Posterior cingulate gyrus (tissue), 11 donors: Measurements from ENCODE around the gene PTPRN2.
"Not testable (repeated sequence)": the region's sequence is repeated elsewhere in the genome, so short reads cannot be mapped to it uniquely, and the experiment has no call there.

Source experiments
- DNase-seq, 10 donors: peaks; one replicate each; pipeline versions ENCODE4 v3.0.0 to v3.0.0-alpha.2; 2020 to 2021; ENCODE audit warnings: mixed read lengths in 3 of 10
- intact Hi-C: fragments of 100-400 bp; cut with DNase I; formaldehyde crosslinking; loops from one replicate; pipeline ENCODE4 v1.15.1; 2023

PTPRN2 gene

GRCh38 chr7:157516911-157517781 lies 1070.5 kb downstream of the PTPRN2 start:
- intact Hi-C loops: no loop called here
- DNase-seq: peak in 2 of 10 donors; percentile 62 to 84

- peak in 2 of 10 donors; percentile 34 to 65 for DNase-seq
These were observed 1071.3 kb downstream of the PTPRN2 start for GRCh38 chr7:157516311-157516710.

GRCh38 chr7:157515342-157516041 lies 1072.1 kb downstream of the PTPRN2 start:
- DNase-seq: peak in 2 of 10 donors; percentile 71 to 79
- intact Hi-C loops: no loop called here

More at GRCh38 chr7:157516311-157516710, 1071.3 kb downstream of the PTPRN2 start:
- intact Hi-C loops: no loop called here

DNA sequence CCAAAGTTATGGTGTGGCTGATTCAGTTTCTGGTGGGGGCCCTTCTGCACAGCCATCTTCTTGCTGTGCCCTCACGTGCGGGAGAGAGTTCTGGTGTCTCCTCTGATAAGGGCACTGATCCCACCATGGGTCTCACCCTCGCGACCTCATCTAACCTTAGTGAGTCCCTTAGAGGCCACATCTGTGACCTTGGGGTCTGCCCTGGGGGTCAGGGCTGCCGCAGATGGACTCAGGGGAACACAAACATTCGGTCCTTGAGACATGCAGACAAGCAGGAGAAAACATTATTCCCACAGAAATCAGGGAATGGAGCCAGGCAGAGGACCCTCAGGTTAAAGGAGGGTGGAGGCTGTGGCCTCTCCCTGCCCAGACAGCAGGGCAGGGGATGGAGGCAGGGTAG lies 1072.9 kb downstream of the PTPRN2 start:
- intact Hi-C loops: no loop called here
- DNase-seq: peak in 1 of 10 donors; percentile 46

- intact Hi-C loops: no loop called here
- peak in 2 of 10 donors; percentile 64 to 74 for DNase-seq
These were observed 1073.3 kb downstream of the PTPRN2 start for GRCh38 chr7:157514306-157514705.

DNA sequence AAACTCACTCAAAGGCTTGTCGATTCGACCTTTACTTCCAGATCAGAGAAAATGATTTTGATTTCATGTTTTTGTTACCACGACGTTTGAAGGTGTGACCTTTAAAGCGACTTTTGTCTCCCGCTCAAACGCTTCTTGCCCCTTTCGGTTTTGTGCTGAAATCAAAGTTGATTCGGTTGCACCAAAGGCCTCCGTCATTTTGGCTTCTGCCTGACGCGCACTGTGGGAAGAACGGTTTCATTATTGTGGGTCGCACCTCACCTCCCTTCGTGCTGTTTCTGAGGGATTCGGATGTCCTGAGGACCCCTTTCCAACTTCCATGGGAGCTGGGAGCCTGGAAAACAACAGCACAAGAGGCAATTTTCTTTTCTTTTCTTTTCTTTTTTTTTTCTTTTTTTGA lies 1073.9 kb downstream of the PTPRN2 start:
- intact Hi-C loops: no loop called here

GRCh38 chr7:157513162-157513621 lies 1074.4 kb downstream of the PTPRN2 start:
- peak in 2 of 10 donors; percentile 59 to 77 for DNase-seq
- intact Hi-C loops: no loop called here

More for the DNA sequence above, 1073.9 kb downstream of the PTPRN2 start:
- no peak for DNase-seq

GRCh38 chr7:157509226-157509625 lies 1078.4 kb downstream of the PTPRN2 start:
- DNase-seq: no peak
- intact Hi-C loops: no loop called here

DNA sequence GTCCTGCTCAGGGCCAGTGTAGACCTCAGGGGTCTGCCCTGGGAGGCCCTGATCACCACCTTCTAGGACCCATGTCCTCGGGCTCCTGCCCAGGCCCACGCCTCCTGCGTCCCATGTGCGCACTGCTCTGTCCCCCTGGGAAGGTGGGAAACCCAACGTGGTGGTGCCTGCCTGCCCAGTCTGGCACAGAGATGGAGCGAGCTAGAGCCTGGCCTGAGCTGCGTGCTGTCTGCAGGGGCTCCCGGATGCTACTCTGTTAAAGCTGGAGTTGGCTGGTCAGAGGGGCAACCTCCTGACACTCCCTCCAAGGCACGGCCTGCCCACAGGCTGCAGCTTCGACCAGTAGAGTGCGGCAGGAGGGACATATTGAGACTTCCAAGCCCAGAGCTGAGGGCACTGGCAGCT lies 1079.1 kb downstream of the PTPRN2 start:
- DNase-seq: peak in 2 of 10 donors; percentile 62 to 65
- intact Hi-C loops: no loop called here

GRCh38 chr7:157507987-157508386 lies 1079.6 kb downstream of the PTPRN2 start:
- peak in 1 of 10 donors; percentile 33 for DNase-seq
- intact Hi-C loops: no loop called here

DNA sequence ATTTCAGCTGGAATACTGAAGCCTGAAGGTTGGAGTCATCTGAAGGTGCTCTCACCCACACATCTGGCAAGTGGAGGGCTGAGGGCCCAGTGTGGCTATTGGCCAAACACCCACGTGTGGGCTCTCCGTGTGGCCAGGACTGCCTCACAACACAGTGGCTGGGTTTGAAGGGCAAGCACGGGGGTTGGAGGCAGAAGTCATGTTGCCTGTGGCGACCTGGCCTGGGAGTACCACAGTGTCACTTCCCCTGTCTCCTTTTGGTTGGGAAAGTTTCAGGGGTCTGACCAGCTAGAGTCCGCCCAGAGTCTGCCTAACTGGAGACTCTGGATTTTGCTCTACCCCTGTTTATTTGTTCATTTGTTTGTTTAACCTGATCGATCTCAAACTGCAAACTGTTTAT lies 1081.4 kb downstream of the PTPRN2 start:
- intact Hi-C loops: no loop called here
- peak in 2 of 10 donors; percentile 15 to 27 for DNase-seq

GRCh38 chr7:157505646-157506045 lies 1082.0 kb downstream of the PTPRN2 start:
- intact Hi-C loops: no loop called here
- no peak for DNase-seq

DNA sequence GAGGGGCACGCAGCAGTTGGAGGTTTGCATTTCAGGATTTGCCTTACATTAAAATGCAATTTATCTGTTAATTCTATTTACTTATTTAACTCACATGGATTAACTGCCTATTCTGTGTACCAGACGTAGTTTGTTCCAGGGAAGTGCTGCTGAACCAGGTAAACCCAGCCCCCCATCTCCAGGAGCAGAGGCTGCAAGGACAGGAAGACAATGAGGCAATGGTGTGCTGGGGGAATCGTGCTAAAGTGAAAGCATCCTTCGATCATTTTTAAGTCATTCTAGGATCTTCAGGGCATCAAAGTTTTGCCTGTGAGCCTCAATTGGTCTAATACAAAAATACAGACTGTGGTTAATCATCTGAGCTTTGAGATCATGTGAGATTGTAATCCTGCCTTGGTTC lies 1084.4 kb downstream of the PTPRN2 start:
- intact Hi-C loops: no loop called here
- DNase-seq: no peak

DNA sequence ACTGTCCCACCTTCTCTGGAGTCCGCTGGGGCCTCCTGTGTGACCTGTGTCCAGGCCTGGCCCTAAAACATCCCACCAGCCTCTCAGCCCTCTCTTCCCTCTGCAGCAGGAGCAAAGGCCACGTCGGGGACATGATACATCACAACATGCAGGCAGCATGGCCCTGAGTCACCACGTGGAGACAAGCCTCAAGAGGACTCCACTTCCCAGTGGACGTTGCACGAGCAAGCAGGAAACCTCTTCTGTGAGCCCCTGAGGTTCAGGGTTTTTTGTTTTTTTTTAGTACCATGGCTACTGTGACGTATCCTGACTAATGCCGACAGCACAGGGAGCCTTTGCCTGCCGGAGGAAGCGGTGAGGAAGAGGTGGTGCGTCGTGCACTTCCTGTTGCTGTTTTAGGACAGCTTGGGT lies 1084.9 kb downstream of the PTPRN2 start:
- intact Hi-C loops: no loop called here
- peak in 1 of 10 donors; percentile 35 for DNase-seq

DNA sequence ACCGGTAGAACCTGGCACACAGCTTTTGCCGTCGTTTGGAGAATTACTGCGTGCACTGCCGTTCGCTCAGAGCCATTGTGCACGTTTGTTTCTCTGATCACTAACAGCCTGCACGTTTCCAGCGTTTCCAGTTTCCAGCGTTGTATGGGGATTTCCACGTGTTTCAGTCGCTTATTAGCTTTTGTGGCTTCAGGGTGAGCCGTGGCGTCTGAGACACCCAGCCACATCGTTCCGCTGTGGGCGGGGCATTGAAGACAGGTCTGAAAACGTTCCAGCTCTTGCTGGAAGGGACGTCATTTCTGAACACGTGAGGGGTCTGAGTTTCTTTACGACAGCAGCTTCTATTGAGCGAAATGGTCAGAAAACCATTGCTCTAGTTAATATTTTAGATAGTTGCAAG lies 1086.0 kb downstream of the PTPRN2 start:
- intact Hi-C loops: no loop called here
- DNase-seq: peak in 2 of 10 donors; percentile 39 to 75

- intact Hi-C loops: not testable (repeated sequence)
These were observed 1086.6 kb downstream of the PTPRN2 start for GRCh38 chr7:157500989-157501540.

DNA sequence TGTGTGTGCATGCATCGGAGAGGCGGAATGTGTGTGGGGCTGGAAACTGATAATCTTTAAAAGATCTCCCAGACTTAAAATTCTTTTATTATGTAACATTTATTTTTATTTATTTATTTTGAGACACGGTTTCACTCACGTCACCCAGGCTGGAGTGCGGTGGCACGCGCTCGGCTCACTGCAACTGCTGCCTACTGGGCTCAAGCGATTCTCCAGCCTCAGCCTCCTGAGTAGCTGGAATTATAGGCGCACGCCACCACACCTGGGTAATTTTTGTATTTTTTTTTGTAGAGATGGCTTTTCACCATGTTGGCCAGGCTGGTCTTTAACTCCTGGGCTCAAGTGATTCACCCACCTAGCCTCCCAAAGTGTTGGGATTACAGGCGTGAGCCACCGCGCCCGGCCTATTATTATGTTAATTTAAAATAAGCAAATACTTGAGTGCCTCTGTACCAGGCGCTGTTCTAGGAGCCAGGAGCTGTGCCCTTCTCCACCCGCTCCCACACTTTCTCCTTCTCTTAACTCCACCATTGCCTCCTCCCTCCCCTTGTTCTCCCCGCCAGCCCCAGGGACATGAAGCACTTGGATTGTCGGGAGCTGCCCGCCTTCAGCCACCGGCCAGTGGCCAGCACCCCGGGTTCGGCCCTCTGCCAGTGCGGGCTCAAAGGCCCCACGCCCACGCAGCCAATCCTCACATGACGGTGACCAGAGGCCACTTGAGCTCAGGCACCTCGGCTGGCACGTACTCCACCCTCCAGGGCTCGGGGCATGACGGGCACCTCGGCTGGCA lies 1087.3 kb downstream of the PTPRN2 start:
- peak in 2 of 10 donors; percentile 47 to 81 for DNase-seq
- intact Hi-C loops: no loop called here

More at GRCh38 chr7:157500989-157501540, 1086.6 kb downstream of the PTPRN2 start:
- not testable (repeated sequence) for DNase-seq

DNA sequence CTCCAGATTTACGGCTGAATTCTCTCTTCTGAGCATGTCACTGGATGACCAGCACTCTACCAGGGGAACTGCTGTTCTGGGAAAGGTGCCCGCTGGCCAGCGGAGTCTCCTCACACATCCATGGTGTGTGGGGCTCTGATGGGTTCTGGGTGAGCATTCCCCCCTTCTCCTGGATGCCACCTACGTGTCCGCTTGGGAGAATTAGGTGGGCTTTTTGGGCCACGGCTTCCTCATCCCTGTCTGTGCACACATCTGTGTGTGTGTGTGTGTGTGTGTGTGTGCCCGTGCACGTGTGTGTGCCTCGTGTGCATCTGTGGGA lies 1087.8 kb downstream of the PTPRN2 start:
- peak in 1 of 10 donors; percentile 58 for DNase-seq
- intact Hi-C loops: no loop called here

GRCh38 chr7:157499121-157499834 lies 1088.3 kb downstream of the PTPRN2 start:
- intact Hi-C loops: no loop called here
- DNase-seq: peak in 2 of 10 donors; percentile 45 to 70

- intact Hi-C loops: no loop called here
- DNase-seq: peak in 1 of 10 donors; percentile 61
These were observed 1089.0 kb downstream of the PTPRN2 start for GRCh38 chr7:157498657-157499056.
